MM.1S (cell line): ENCODE measurements around the gene SYCP1.

Experiments used
- DNase-seq: peaks from one replicate; pipeline ENCODE4 v3.0.0-alpha.2; 2015
- H2AFZ ChIP-seq: fragments of 300-600 bp; sonication (generic); 2 replicates; pipeline ENCODE4 v1.6.0; 2016; ENCODE audit warnings: antibody characterized with exemption, low read length
- H3F3A ChIP-seq: fragments of 300-600 bp; sonication (generic); 2 replicates; pipeline ENCODE4 v1.6.1; 2016; ENCODE audit warnings: mild to moderate bottlenecking, antibody characterized with exemption, low read length, moderate library complexity, mixed read lengths; ENCODE audit not compliant: insufficient read depth
- H3K27ac ChIP-seq: fragments of 300-600 bp; sonication (generic); 2 replicates; pipeline ENCODE4 v1.5.1; 2016; ENCODE audit warnings: mild to moderate bottlenecking, low read length
- H3K27me3 ChIP-seq: fragments of 300-600 bp; sonication (generic); replicated peaks from 2 replicates; pipeline ENCODE4 v1.6.0; 2016; ENCODE audit warnings: low read length; ENCODE audit not compliant: insufficient read depth
- H3K36me3 ChIP-seq: fragments of 300-600 bp; sonication (generic); replicated peaks from 2 replicates; pipeline ENCODE4 v1.6.1; 2016; ENCODE audit warnings: mild to moderate bottlenecking, low read length, mixed read lengths; ENCODE audit not compliant: insufficient read depth
- H3K4me1 ChIP-seq: fragments of 300-600 bp; sonication (generic); 2 replicates; pipeline ENCODE4 v1.6.1; 2016; ENCODE audit warnings: low read length, mixed read lengths
- H3K4me2 ChIP-seq: fragments of 300-600 bp; sonication (generic); 2 replicates; pipeline ENCODE4 v1.6.0; 2016; ENCODE audit warnings: low read depth, low read length
- H3K4me3 ChIP-seq: fragments of 300-600 bp; sonication (generic); 2 replicates; pipeline ENCODE4 v1.5.1; 2016; ENCODE audit warnings: low read length, mixed read lengths
- H3K79me2 ChIP-seq: fragments of 300-600 bp; sonication (generic); 2 replicates; pipeline ENCODE4 v1.6.1; 2016; ENCODE audit warnings: mixed run types, low read length, mixed read lengths
- H3K9ac ChIP-seq: fragments of 300-600 bp; sonication (generic); 2 replicates; pipeline ENCODE4 v1.6.1; 2016; ENCODE audit warnings: low read length, mixed read lengths
- H3K9me2 ChIP-seq: fragments of 300-600 bp; sonication (generic); replicated peaks from 2 replicates; pipeline ENCODE4 v1.6.1; 2016; ENCODE audit warnings: mild to moderate bottlenecking, low read length, mixed read lengths; ENCODE audit not compliant: insufficient read depth
- H3K9me3 ChIP-seq: fragments of 300-600 bp; sonication (generic); replicated peaks from 2 replicates; pipeline ENCODE4 v1.6.1; 2016; ENCODE audit warnings: mild to moderate bottlenecking, low read length, mixed read lengths; ENCODE audit not compliant: insufficient read depth
- H4K20me1 ChIP-seq: fragments of 300-600 bp; sonication (generic); 2 replicates; pipeline ENCODE4 v1.6.1; 2016; ENCODE audit warnings: mild to moderate bottlenecking, low read length, moderate library complexity, mixed read lengths; ENCODE audit not compliant: insufficient read depth
- CTCF ChIP-seq: fragments of 300-600 bp; sonication (generic); IDR thresholded peaks from 2 replicates; pipeline ENCODE4 v1.5.1; 2016; ENCODE audit warnings: antibody characterized with exemption, low read length, mixed read lengths
- EZH2 ChIP-seq: fragments of 300-600 bp; sonication (generic); optimal IDR thresholded peaks from 2 replicates; pipeline ENCODE3; 2017; ENCODE audit warnings: low read depth, mild to moderate bottlenecking, antibody characterized with exemption, low read length, mixed read lengths
- EZH2phosphoT487 ChIP-seq: fragments of 300-600 bp; sonication (generic); IDR thresholded peaks from 2 replicates; pipeline ENCODE4 v1.6.1; 2018; ENCODE audit warnings: antibody characterized with exemption, low read length

The SYCP1 gene

GRCh38 chr1:114832057-114832456 lies 22.6 kb upstream of the SYCP1 start:
- H3K9ac ChIP-seq, result no peak overlapping the region
- no peaks in the 10 kb centered on the region for H3K9me3 ChIP-seq
- no peak for DNase-seq
- no peak overlapping the region for H3K4me3 ChIP-seq
- H3K9me2 ChIP-seq, result no peaks in the 10 kb centered on the region
- no peak overlapping the region for H3K27ac ChIP-seq
- no peak overlapping the region for H2AFZ ChIP-seq
- H3F3A ChIP-seq, result no peaks in the 10 kb centered on the region
- no peak for TF ChIP-seq EZH2phosphoT487
- H3K4me1 ChIP-seq, result no peaks in the 10 kb centered on the region
- no peak overlapping the region for H3K4me2 ChIP-seq
- H3K79me2 ChIP-seq, result no peaks in the 10 kb centered on the region
- H3K27me3 ChIP-seq, result no peaks in the 10 kb centered on the region
- no peaks in the 10 kb centered on the region for H3K36me3 ChIP-seq
- H4K20me1 ChIP-seq, result no peaks in the 10 kb centered on the region

GRCh38 chr1:114833421-114833820 lies 21.2 kb upstream of the SYCP1 start:
- Histone ChIP-seq H3K9ac (no peak overlapping the region), H4K20me1 (no peaks in the 10 kb centered on the region), H3K9me2 (no peaks in the 10 kb centered on the region), H3K36me3 (no peaks in the 10 kb centered on the region), H2AFZ (peak overlapping the region; percentile 38; the same call in 1 of the 2 replicates), H3F3A (no peaks in the 10 kb centered on the region), H3K4me1 (no peaks in the 10 kb centered on the region), H3K4me3 (no peak overlapping the region), H3K27ac (no peak overlapping the region), H3K4me2 (no peak overlapping the region), H3K27me3 (no peaks in the 10 kb centered on the region), H3K9me3 (no peaks in the 10 kb centered on the region), H3K79me2 (no peaks in the 10 kb centered on the region)
- no peak for DNase-seq
- TF ChIP-seq EZH2phosphoT487 (no peak), CTCF (no peak), EZH2 (no peak)

- no peak overlapping the region for H3K9ac ChIP-seq
- H3K27me3 ChIP-seq, result no peaks in the 10 kb centered on the region
- H3K4me3 ChIP-seq, result no peak overlapping the region
- no peak overlapping the region for H3K27ac ChIP-seq
- H3K9me3 ChIP-seq, result no peaks in the 10 kb centered on the region
- H3K4me1 ChIP-seq, result no peaks in the 10 kb centered on the region
- no peak overlapping the region for H2AFZ ChIP-seq
- DNase-seq, result no peak
- TF ChIP-seq EZH2phosphoT487, result no peak
- no peak for TF ChIP-seq EZH2
- TF ChIP-seq CTCF, result no peak
- H3K79me2 ChIP-seq, result no peaks in the 10 kb centered on the region
- no peak overlapping the region for H3K4me2 ChIP-seq
- H3F3A ChIP-seq, result no peaks in the 10 kb centered on the region
- no peaks in the 10 kb centered on the region for H4K20me1 ChIP-seq
- H3K9me2 ChIP-seq, result no peaks in the 10 kb centered on the region
- H3K36me3 ChIP-seq, result no peaks in the 10 kb centered on the region
These were observed 10.4 kb upstream of the SYCP1 start for GRCh38 chr1:114844270-114844669.

GRCh38 chr1:114853584-114853983 lies 1.1 kb upstream of the SYCP1 start:
- H3K4me2 ChIP-seq, result no peak overlapping the region
- H3K36me3 ChIP-seq, result no peaks in the 10 kb centered on the region
- no peaks in the 10 kb centered on the region for H3K27me3 ChIP-seq
- no peak overlapping the region for H3K27ac ChIP-seq
- no peak overlapping the region for H3K4me3 ChIP-seq
- no peaks in the 10 kb centered on the region for H3K4me1 ChIP-seq
- H3K9me3 ChIP-seq, result no peaks in the 10 kb centered on the region
- H4K20me1 ChIP-seq, result no peaks in the 10 kb centered on the region
- H3K79me2 ChIP-seq, result no peaks in the 10 kb centered on the region
- no peaks in the 10 kb centered on the region for H3K9me2 ChIP-seq
- DNase-seq, result no peak
- TF ChIP-seq EZH2phosphoT487 (no peak), EZH2 (no peak), CTCF (no peak)
- no peak overlapping the region for H2AFZ ChIP-seq
- H3F3A ChIP-seq, result no peaks in the 10 kb centered on the region
- H3K9ac ChIP-seq, result no peak overlapping the region
